ENCODE results near the gene PHYKPL.

PHYKPL gene

GRCh38 chr5:178232124-178232919 is at the start of gene PHYKPL:
Gene PHYKPL (minus strand): TSS chr5:178232802. CDS start chr5:178232550, 252 bp downstream.
- peak; percentile 87 for DNase-seq (ENCODE audit: low spot score)

- DNase-seq (ENCODE audit: low spot score) = no peak
Measured at GRCh38 chr5:178282391-178282790, 49.8 kb upstream of the PHYKPL start.

GRCh38 chr5:178281331-178281730 is 48.7 kb upstream of the PHYKPL start:
- DNase-seq (ENCODE audit: low spot score) = no peak

- no peak for DNase-seq (ENCODE audit: low spot score)
Measured at GRCh38 chr5:178280631-178281030, 48.0 kb upstream of the PHYKPL start.

GRCh38 chr5:178279723-178280438 is 47.3 kb upstream of the PHYKPL start:
- DNase-seq (ENCODE audit: low spot score) = peak; percentile 89

- no peak for DNase-seq (ENCODE audit: low spot score)
Measured at GRCh38 chr5:178279026-178279722, 46.6 kb upstream of the PHYKPL start.

GRCh38 chr5:178278358-178279023 is 45.9 kb upstream of the PHYKPL start:
- no peak for DNase-seq (ENCODE audit: low spot score)

GRCh38 chr5:178277866-178278265 is 45.3 kb upstream of the PHYKPL start:
- no peak for DNase-seq (ENCODE audit: low spot score)

- DNase-seq (ENCODE audit: low spot score) = no peak
Measured at GRCh38 chr5:178277346-178277745, 44.7 kb upstream of the PHYKPL start.

- DNase-seq (ENCODE audit: low spot score) = no peak
Measured at GRCh38 chr5:178274781-178275537, 42.4 kb upstream of the PHYKPL start.

- no peak for DNase-seq (ENCODE audit: low spot score)
Measured at GRCh38 chr5:178273665-178274541, 41.3 kb upstream of the PHYKPL start.

GRCh38 chr5:178273041-178273440 is 40.4 kb upstream of the PHYKPL start:
- DNase-seq (ENCODE audit: low spot score) = no peak

GRCh38 chr5:178272591-178272990 is 40.0 kb upstream of the PHYKPL start:
- no peak for DNase-seq (ENCODE audit: low spot score)

- DNase-seq (ENCODE audit: low spot score) = no peak
Measured at GRCh38 chr5:178271726-178272479, 39.3 kb upstream of the PHYKPL start.

GRCh38 chr5:178271231-178271630 is 38.6 kb upstream of the PHYKPL start:
- no peak for DNase-seq (ENCODE audit: low spot score)

- DNase-seq (ENCODE audit: low spot score) = no peak
Measured at GRCh38 chr5:178269499-178269898, 36.9 kb upstream of the PHYKPL start.

- no peak for DNase-seq (ENCODE audit: low spot score)
Measured at GRCh38 chr5:178267876-178268275, 35.3 kb upstream of the PHYKPL start.

GRCh38 chr5:178267245-178267644 is 34.6 kb upstream of the PHYKPL start:
- no peak for DNase-seq (ENCODE audit: low spot score)

GRCh38 chr5:178266581-178266980 is 34.0 kb upstream of the PHYKPL start:
- DNase-seq (ENCODE audit: low spot score) = no peak

GRCh38 chr5:178265746-178266145 is 33.1 kb upstream of the PHYKPL start:
- no peak for DNase-seq (ENCODE audit: low spot score)
